AG09319 (cell line): Measurements from ENCODE around the gene ST6GALNAC3.
A peak's percentile ranks its signal among the peaks of the same experiment; 100 is the strongest.

Experiments
- DNase-seq: peaks from one replicate; pipeline ENCODE4 v3.0.0-alpha.2; 2010; ENCODE audit warnings: low read depth; ENCODE audit errors: extremely low read depth
- CTCF ChIP-seq: IDR thresholded peaks from 2 replicates; pipeline ENCODE4 v1.5.1; 2011; ENCODE audit warnings: low read depth, mild to moderate bottlenecking, inconsistent platforms, low read length, moderate library complexity

Gene ST6GALNAC3

GRCh38 chr1:76154206-76154956, 79.8 kb downstream of the ST6GALNAC3 start:
- TF ChIP-seq CTCF: peak; percentile 99
- peak; percentile 42 for DNase-seq

- no peak for TF ChIP-seq CTCF
- DNase-seq: no peak
These were observed 82.4 kb downstream of the ST6GALNAC3 start for GRCh38 chr1:76156987-76157386.

GRCh38 chr1:76158126-76158525, 83.6 kb downstream of the ST6GALNAC3 start:
- TF ChIP-seq CTCF: no peak
- no peak for DNase-seq

- TF ChIP-seq CTCF: no peak
- no peak for DNase-seq
These were observed 85.7 kb downstream of the ST6GALNAC3 start for GRCh38 chr1:76160225-76160624.

- TF ChIP-seq CTCF: no peak
- no peak for DNase-seq
These were observed 86.9 kb downstream of the ST6GALNAC3 start for GRCh38 chr1:76161451-76161850.

GRCh38 chr1:76162254-76162653, 87.7 kb downstream of the ST6GALNAC3 start:
- no peak for TF ChIP-seq CTCF
- DNase-seq: no peak

GRCh38 chr1:76164165-76164564, 89.6 kb downstream of the ST6GALNAC3 start:
- no peak for TF ChIP-seq CTCF
- no peak for DNase-seq
